Colon (tissue), 2 donors: Measurements from ENCODE around the gene PSMD12.
"Not testable (repeated sequence)": the region's sequence is repeated elsewhere in the genome, so short reads cannot be mapped to it uniquely, and the experiment has no call there.

Source experiments
- FAIRE-seq: peaks from 2 replicates; lab custom pipeline; 2012; peaks lifted over from hg19 to GRCh38; lab: Jason Lieb, UNC
- donor health status: control.
- donor health status: control.

PSMD12 gene

GRCh38 chr17:67366193-67367157 lies at the start of gene PSMD12:
Gene PSMD12, minus strand, starts transcription at chr17:67366577. Its CDS starts 58 bp downstream, at chr17:67366519.
- FAIRE-seq, result no peak

- no peak for FAIRE-seq
These were observed 48.9 kb upstream of the PSMD12 start for GRCh38 chr17:67415291-67415690.

GRCh38 chr17:67414559-67414958 lies 48.2 kb upstream of the PSMD12 start:
- no peak for FAIRE-seq

GRCh38 chr17:67414130-67414529 lies 47.8 kb upstream of the PSMD12 start:
- FAIRE-seq, result no peak

- no peak for FAIRE-seq
These were observed 47.0 kb upstream of the PSMD12 start for GRCh38 chr17:67413388-67413787.

GRCh38 chr17:67412941-67413340 lies 46.6 kb upstream of the PSMD12 start:
- FAIRE-seq, result no peak

- FAIRE-seq, result no peak
These were observed 45.7 kb upstream of the PSMD12 start for GRCh38 chr17:67412032-67412431.

- no peak for FAIRE-seq
These were observed 45.0 kb upstream of the PSMD12 start for GRCh38 chr17:67411397-67411796.

GRCh38 chr17:67408455-67408830 lies 42.1 kb upstream of the PSMD12 start:
- not testable (repeated sequence) for FAIRE-seq

- FAIRE-seq, result no peak
These were observed 37.1 kb upstream of the PSMD12 start for GRCh38 chr17:67403483-67403882.

- no peak for FAIRE-seq
These were observed 36.7 kb upstream of the PSMD12 start for GRCh38 chr17:67403065-67403464.

- no peak for FAIRE-seq
These were observed 35.5 kb upstream of the PSMD12 start for GRCh38 chr17:67401598-67402504.

- no peak for FAIRE-seq
These were observed 34.7 kb upstream of the PSMD12 start for GRCh38 chr17:67401106-67401505.

- no peak for FAIRE-seq
These were observed 33.8 kb upstream of the PSMD12 start for GRCh38 chr17:67400193-67400592.

GRCh38 chr17:67399676-67400075 lies 33.3 kb upstream of the PSMD12 start:
- no peak for FAIRE-seq

GRCh38 chr17:67393809-67394397 lies 27.5 kb upstream of the PSMD12 start:
- FAIRE-seq, result no peak

GRCh38 chr17:67392111-67392510 lies 25.7 kb upstream of the PSMD12 start:
- no peak for FAIRE-seq

GRCh38 chr17:67390646-67391361 lies 24.4 kb upstream of the PSMD12 start:
- no peak for FAIRE-seq

GRCh38 chr17:67390006-67390645 lies 23.7 kb upstream of the PSMD12 start:
- FAIRE-seq, result no peak

GRCh38 chr17:67388986-67389385 lies 22.6 kb upstream of the PSMD12 start:
- no peak for FAIRE-seq

- not testable (repeated sequence) for FAIRE-seq
These were observed 22.2 kb upstream of the PSMD12 start for GRCh38 chr17:67388536-67388935.
